ENCODE data around the gene MICAL2.
A peak's percentile ranks its signal among the peaks of the same experiment; 100 is the strongest.

The MICAL2 gene

GRCh38 chr11:12235947-12236743 is 125.8 kb downstream of the MICAL2 start:
- Histone ChIP-seq H3K27ac (no peak overlapping the region), H3K27me3 (no peaks in the 10 kb centered on the region), H3K9me3 (no peaks in the 10 kb centered on the region), H3K36me3 (peaks cover 16% of the 10 kb centered on the region), H3K4me3 (ENCODE audit: low read depth in 1 of 2, low read length in 1 of 2) (no peak overlapping the region), H3K4me1 (ENCODE audit: control insufficient read depth in 1 of 2, insufficient read depth in 1 of 2, low read depth in 1 of 2, low read length in 1 of 2) (peaks cover 7 to 9% of the 10 kb centered on the region in 2 experiments)
- TF ChIP-seq CTCF (IDR thresholded peaks at IDR 0.05): peak; percentile 69

GRCh38 chr11:12236744-12237101 is 126.3 kb downstream of the MICAL2 start:
- H3K4me1 ChIP-seq (ENCODE audit: control insufficient read depth in 1 of 2, insufficient read depth in 1 of 2, low read depth in 1 of 2, low read length in 1 of 2): peaks cover 7 to 9% of the 10 kb centered on the region in 2 experiments
- H3K9me3 ChIP-seq: no peaks in the 10 kb centered on the region
- H3K36me3 ChIP-seq: peaks cover 15% of the 10 kb centered on the region
- H3K27me3 ChIP-seq: no peaks in the 10 kb centered on the region
- TF ChIP-seq CTCF (IDR thresholded peaks at IDR 0.05): no peak
- no peak overlapping the region for H3K27ac ChIP-seq
- no peak overlapping the region for H3K4me3 ChIP-seq (ENCODE audit: low read depth in 1 of 2, low read length in 1 of 2)

- Histone ChIP-seq H3K36me3 (peaks cover 9% of the 10 kb centered on the region), H3K27me3 (no peaks in the 10 kb centered on the region), H3K9me3 (no peaks in the 10 kb centered on the region), H3K4me1 (ENCODE audit: control insufficient read depth in 1 of 2, insufficient read depth in 1 of 2, low read depth in 1 of 2, low read length in 1 of 2) (peaks cover 7 to 9% of the 10 kb centered on the region in 2 experiments), H3K27ac (no peak overlapping the region), H3K4me3 (ENCODE audit: low read depth in 1 of 2, low read length in 1 of 2) (no peak overlapping the region)
- TF ChIP-seq CTCF (IDR thresholded peaks at IDR 0.05): no peak
Measured at GRCh38 chr11:12237381-12237784, 127.0 kb downstream of the MICAL2 start.

GRCh38 chr11:12238420-12238819 is 128.0 kb downstream of the MICAL2 start:
- Histone ChIP-seq H3K36me3 (peaks cover 9% of the 10 kb centered on the region), H3K4me3 (ENCODE audit: low read depth in 1 of 2, low read length in 1 of 2) (no peak overlapping the region), H3K27me3 (no peaks in the 10 kb centered on the region), H3K9me3 (no peaks in the 10 kb centered on the region), H3K27ac (no peak overlapping the region), H3K4me1 (ENCODE audit: control insufficient read depth in 1 of 2, insufficient read depth in 1 of 2, low read depth in 1 of 2, low read length in 1 of 2) (peaks cover 7 to 9% of the 10 kb centered on the region in 2 experiments)
- no peak for TF ChIP-seq CTCF (IDR thresholded peaks at IDR 0.05)

- peaks cover 7 to 9% of the 10 kb centered on the region in 2 experiments for H3K4me1 ChIP-seq (ENCODE audit: control insufficient read depth in 1 of 2, insufficient read depth in 1 of 2, low read depth in 1 of 2, low read length in 1 of 2)
- H3K27me3 ChIP-seq: no peaks in the 10 kb centered on the region
- no peak overlapping the region for H3K4me3 ChIP-seq (ENCODE audit: low read depth in 1 of 2, low read length in 1 of 2)
- H3K9me3 ChIP-seq: no peaks in the 10 kb centered on the region
- H3K36me3 ChIP-seq: peaks cover 9% of the 10 kb centered on the region
- H3K27ac ChIP-seq: no peak overlapping the region
- no peak for TF ChIP-seq CTCF (IDR thresholded peaks at IDR 0.05)
Measured at GRCh38 chr11:12239396-12239795, 129.0 kb downstream of the MICAL2 start.

Data from neutrophil (primary cell).